Glomerular endothelial cell (primary cell): ENCODE results near the gene SETDB1. TPM values are rescaled to one million over a fixed set of nuclear protein-coding genes. Genes with fewer than 3 reads are reported as not detected.

Source experiments
- DNase-seq: peaks from one replicate; pipeline ENCODE4 v3.0.0-alpha.2; 2011; ENCODE audit warnings: low read depth, low spot score; ENCODE audit errors: extremely low read depth
- total RNA-seq: library from RNA; depleted of rRNA; stranded (reverse); fragments of >200 nt; gene quantifications from 2 replicates; pipeline ENCODE4 v1.2.3, GENCODE V29; 2015

SETDB1 gene
- total RNA-seq, 1 donor from 2014 or later: 29.5 TPM

DNA sequence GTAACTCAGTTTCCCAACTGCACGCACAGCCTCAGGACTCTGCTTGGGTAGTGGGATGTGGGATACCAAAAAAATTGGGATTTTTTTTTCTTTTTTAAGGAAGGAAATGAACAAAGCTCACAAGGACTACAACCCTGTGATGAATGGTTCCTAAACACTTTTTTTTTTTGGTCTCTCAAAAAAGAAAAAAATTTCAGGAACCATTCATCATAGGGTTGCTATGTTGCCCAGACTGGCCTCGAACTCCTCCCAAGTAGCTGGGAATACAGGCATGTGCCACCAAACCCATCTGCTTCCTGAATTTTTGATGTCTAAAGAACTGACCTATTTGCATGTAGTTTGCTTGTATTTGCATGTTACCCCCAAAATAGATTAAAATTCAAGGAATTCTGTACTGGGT, 73.8 kb downstream of the SETDB1 start:
- no peak for DNase-seq

GRCh38 chr1:151000408-151000807, 74.2 kb downstream of the SETDB1 start:
- DNase-seq: no peak

DNA sequence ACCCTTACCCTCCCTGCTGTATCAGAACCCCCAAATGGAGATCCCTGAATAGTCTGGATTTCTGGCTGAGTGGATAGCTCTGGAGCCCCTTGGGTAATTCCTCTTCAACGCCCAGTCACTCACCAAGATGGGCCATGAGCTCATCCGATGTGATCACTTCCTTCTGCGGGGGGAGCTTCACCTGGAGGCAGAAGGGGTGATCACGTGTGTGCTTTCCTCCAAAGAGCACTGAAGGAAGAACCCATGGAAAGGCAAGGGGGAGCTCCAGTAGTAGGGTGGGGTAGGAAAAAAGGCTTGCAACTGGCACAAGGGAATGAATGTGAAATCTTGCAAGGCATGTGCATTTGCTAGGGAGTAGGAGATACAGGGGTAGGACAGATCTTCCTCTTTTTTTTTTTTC, 75.4 kb downstream of the SETDB1 start:
- DNase-seq: no peak

GRCh38 chr1:151002051-151002450, 75.9 kb downstream of the SETDB1 start:
- DNase-seq: no peak

DNA sequence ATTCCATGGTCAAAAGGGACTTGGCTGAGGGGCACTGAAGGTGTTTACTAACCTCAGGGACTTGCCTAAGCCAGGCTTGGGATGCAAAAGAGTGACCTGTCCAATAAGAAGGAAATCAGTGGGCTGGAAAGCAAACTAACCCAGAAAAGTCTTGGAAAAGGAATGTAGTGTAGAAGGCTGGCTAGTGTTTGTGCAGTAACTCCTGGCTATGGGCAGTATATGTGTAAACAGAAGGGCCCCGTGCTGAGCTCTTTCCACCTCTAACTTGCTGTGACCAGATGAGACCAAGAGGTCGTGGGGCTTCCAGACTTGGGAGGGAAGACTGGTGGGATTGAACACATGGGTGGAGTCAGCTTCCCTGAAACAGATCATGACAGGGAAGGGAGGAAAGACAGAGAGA, 76.4 kb downstream of the SETDB1 start:
- DNase-seq: no peak

GRCh38 chr1:151003180-151003579, 77.0 kb downstream of the SETDB1 start:
- DNase-seq: no peak

DNA sequence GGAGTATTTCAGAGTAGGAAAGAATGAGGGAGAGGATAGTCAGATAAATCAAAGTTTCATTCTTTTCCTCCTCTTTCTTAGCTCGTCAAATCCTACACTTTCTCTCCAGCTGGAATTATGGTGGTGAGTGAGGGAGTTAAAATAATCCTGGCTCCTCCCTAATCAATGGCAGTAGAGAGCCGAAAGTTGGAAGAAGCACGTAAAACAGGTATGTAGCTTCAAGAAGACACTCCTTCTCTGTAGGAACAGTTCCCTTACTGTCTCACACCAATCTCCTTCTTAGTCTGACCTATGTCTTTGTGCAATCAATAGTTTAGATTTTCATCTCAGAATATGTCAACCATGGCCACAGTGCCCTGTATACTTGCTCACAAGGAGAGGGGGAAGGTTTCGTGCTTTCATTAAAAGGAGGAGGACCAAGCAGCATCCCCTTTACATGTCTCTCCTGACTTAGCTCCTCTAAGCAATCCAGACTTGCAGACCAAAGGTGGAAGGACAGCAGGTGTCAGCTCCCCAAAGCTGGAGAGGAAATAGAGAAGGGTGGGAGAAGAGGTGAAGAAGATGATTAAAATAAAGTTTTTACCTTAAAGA, 79.7 kb downstream of the SETDB1 start:
- no peak for DNase-seq

DNA sequence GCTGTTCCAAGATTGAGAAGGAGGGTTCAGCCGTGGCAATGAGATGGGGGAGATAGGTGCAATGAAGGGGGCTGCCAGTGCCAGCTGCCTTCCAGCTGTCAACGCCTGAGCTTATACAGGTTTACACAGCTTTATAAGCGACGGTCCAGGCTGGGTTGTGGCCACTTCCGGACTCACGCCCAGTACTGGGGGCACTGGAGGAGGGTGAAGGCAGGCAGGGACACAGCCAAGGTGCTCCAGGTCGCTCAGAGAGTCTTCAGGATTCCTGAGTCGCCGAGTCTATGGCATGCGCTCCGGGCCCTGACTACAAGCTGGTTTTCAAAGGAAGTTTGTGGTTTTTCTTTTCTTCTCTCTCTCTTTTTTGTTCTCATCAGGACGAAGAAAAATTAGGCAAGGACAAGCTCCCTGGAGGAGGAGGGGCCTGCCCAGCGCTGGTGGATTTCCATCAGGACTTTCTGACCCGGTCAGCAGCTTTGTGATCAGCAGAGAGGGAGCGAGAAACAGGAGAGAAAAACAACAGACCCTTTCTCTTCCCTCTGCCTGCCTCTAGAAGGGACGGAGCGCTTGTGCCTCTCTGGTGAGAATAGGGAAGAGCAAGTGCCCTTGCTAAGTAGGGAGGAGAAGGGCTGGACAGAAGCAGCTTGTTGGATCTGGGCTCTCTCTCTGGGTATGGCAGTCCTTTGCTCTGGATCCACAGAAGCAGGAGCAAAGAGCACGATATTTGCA, 80.3 kb downstream of the SETDB1 start, which contains the start of gene MINDY1:
MINDY1 (minus strand) TSS at position 576 of the 726 bp plus-strand sequence. CDS start 4,285 bp downstream, outside the sequence.
- no peak for DNase-seq

DNA sequence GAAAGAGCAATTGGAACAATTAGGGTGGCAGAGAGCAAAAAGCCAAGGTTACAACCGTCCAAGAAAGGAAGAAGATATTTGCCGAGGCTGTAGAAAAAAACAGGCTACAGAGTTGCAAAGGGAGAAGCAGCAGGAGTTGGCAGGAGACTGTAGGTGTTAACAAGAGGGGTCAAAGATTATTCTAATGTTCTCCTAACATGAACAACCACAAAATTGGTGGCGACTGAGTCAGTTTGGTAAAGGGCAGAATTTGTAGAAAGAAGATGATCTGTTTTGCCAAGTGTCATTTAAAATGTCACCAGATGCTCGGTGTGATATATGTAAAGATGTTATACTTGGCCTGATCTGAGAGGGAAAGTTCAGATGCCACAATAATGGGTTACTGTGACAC, 81.7 kb downstream of the SETDB1 start:
- DNase-seq: no peak

- peak; percentile 95 for DNase-seq
These were observed 82.4 kb downstream of the SETDB1 start, which contains the start of gene PRUNE1 for GRCh38 chr1:151008244-151009205. PRUNE1 (plus strand) TSS chr1:151008449; CDS start chr1:151008633, 184 bp downstream.

DNA sequence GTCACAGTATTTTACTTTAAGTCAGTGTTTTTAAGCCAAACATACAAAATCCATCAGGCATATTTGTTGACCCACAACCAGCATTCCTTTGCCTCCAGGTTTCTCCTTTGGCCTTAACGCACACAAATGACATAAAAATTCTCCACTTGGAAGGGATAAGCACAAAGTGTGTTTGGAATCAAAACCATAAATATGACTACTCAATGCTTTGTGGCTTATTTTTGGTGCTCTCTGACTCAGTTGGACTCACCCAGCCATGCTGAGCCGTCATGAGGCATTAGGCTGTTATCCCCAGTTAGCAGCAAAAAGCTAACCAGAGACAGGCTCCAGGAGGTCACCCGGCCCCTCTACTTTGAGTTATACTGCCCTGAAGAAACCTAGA, 83.0 kb downstream of the SETDB1 start:
- DNase-seq: no peak

GRCh38 chr1:151009674-151010345, 83.6 kb downstream of the SETDB1 start:
- no peak for DNase-seq

DNA sequence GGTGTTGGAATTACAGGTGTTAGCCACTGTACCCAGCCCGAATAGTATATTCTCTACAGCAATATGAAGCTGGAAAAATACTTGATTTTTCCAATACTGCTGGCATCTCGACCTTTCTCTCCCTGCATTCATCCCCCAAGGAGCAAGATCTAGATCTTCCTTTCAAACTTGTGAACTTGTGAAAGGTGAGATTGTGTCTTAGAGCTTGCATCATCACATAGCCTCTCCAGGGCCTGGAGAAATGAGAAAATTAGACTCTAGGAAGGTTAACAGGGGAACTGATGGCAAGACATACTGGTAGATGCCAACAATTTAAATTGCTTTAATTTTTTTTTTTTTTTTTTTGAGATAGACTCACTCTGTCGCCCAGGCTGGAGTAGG, 84.2 kb downstream of the SETDB1 start:
- DNase-seq: no peak

- no peak for DNase-seq
These were observed 85.1 kb downstream of the SETDB1 start for GRCh38 chr1:151011154-151011850.

DNA sequence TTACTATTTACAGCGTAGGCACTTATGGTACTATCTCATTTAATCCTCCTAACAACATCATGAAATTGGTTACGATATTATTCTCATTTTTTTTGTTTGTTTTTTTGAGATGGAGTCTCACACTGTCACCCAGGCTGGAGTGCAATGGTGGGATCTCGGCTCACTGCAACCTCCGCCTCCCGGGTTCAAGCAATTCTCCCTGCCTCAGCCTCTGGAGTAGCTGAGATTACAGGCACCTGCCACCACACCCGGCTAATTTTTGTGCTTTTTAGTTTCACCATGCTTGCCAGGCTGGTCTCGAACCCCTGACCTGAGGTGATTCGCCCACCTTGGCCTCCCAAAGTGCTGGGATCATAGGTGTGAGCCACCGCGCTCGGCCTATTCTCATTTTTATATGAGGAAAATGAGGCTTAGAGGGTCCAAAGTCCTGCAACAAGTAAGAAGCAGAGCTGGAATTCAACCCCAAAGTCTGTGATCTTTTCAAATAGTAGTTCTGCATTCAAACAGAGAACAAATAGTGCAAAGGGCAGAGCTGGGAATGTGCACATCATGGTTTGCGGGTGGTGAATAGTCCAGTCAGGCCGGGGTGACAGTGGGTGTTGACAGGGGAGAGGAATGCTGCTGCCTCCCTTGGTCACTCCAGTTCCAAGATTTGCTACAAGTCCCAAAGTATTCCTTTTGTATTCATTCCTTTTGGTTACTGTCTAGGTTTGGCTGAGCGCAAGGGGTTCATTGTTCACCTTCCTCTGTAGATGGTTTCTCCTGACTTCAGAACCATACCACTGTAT, 86.7 kb downstream of the SETDB1 start:
- no peak for DNase-seq

GRCh38 chr1:151013518-151013917, 87.4 kb downstream of the SETDB1 start:
- DNase-seq: no peak
